Measurements from ENCODE around the gene TBC1D2B. TPM values are rescaled to one million over a fixed set of nuclear protein-coding genes. Genes with fewer than 3 reads are reported as not detected.
A peak's percentile ranks its signal among the peaks of the same experiment; 100 is the strongest.

TBC1D2B gene
- total and polyA plus RNA-seq, 8 donors: 37.6 to 64.9 (median 49.2) TPM

DNA sequence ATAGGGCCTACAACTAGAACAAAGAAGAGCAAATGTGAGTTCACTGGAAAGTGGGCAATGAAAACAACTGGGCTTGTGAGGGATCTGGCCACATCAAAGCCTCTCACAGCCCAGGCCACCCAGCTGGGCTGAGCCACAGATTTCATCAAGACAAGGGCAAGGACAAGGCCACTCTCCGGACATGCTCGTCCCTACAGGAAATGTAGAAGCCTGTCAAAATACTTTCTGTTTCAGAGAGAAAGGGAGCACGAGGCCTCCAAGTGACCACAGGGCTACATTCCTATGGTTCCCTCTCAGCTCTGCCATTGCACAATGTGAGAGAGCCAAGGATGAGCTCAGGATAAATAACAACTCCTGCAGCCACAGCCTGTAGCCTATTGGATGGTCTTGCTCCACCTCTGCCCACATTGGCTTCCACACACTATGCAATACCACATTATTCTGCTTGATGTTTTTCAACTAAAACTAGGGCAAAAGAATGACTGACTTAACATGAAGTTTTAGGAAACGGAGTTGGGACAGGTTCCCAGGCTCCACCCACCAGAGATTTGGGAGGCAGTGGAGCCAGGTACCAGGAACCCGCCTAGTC is 12.1 kb downstream of the TBC1D2B start:
- DNase-seq (peak in 3 of 4 donors; percentile 53 to 81 (median 57)), ATAC-seq (peak; percentile 71)
- no peak overlapping the region for H3K4me3 ChIP-seq
- no peaks in the 10 kb centered on the region for H3K36me3 ChIP-seq
- TF ChIP-seq CTCF (IDR thresholded peaks at IDR 0.05): no peak
- intact Hi-C loops (cut with DNase I): no loop called here
- H3K9me3 ChIP-seq: no peaks in the 10 kb centered on the region
- H3K4me1 ChIP-seq: peaks cover 72 to 98% of the 10 kb centered on the region in 2 donors
- H3K27me3 ChIP-seq: no peaks in the 10 kb centered on the region
- H3K27ac ChIP-seq: peak overlapping the region; percentile 81 to 85

- Histone ChIP-seq H3K4me1 (peaks cover 66 to 97% of the 10 kb centered on the region in 2 donors), H3K27me3 (no peaks in the 10 kb centered on the region), H3K9me3 (no peaks in the 10 kb centered on the region), H3K36me3 (no peaks in the 10 kb centered on the region), H3K27ac (peak overlapping the region; percentile 81 to 85), H3K4me3 (no peak overlapping the region)
- no peak for TF ChIP-seq CTCF (IDR thresholded peaks at IDR 0.05)
- ATAC-seq: no peak
- intact Hi-C loops (cut with DNase I): no loop called here
- peak in 2 of 4 donors; percentile 65 to 71 for DNase-seq
Observed at GRCh38 chr15:78064544-78064943, 13.0 kb downstream of the TBC1D2B start.

GRCh38 chr15:78063970-78064385 is 13.5 kb downstream of the TBC1D2B start:
- DNase-seq (peak in 2 of 4 donors; percentile 66 to 71), ATAC-seq (no peak)
- intact Hi-C loops (cut with DNase I): no loop called here
- Histone ChIP-seq H3K36me3 (no peaks in the 10 kb centered on the region), H3K27me3 (no peaks in the 10 kb centered on the region), H3K4me1 (peaks cover 61 to 97% of the 10 kb centered on the region in 2 donors), H3K27ac (peak overlapping the region; percentile 81 to 85), H3K9me3 (no peaks in the 10 kb centered on the region), H3K4me3 (no peak overlapping the region)
- no peak for TF ChIP-seq CTCF (IDR thresholded peaks at IDR 0.05)

- peaks cover 62 to 98% of the 10 kb centered on the region in 2 donors for H3K4me1 ChIP-seq
- H3K9me3 ChIP-seq: no peaks in the 10 kb centered on the region
- TF ChIP-seq CTCF (IDR thresholded peaks at IDR 0.05): no peak
- H3K36me3 ChIP-seq: no peaks in the 10 kb centered on the region
- no peak overlapping the region for H3K4me3 ChIP-seq
- intact Hi-C loops (cut with DNase I): no loop called here
- H3K27me3 ChIP-seq: no peaks in the 10 kb centered on the region
- no peak for DNase-seq
- no peak for ATAC-seq
- H3K27ac ChIP-seq: peak overlapping the region; percentile 81 to 85
Observed at GRCh38 chr15:78063217-78063616, 14.3 kb downstream of the TBC1D2B start.

- ATAC-seq: peak; percentile 51
- no peak overlapping the region for H3K4me3 ChIP-seq
- H3K27me3 ChIP-seq: no peaks in the 10 kb centered on the region
- intact Hi-C loops (cut with DNase I): no loop called here
- H3K4me1 ChIP-seq: peaks cover 60 to 99% of the 10 kb centered on the region in 2 donors
- H3K9me3 ChIP-seq: no peaks in the 10 kb centered on the region
- DNase-seq: peak in 3 of 4 donors; percentile 39 to 73 (median 48)
- peak overlapping the region; percentile 34 to 67 for H3K27ac ChIP-seq
- TF ChIP-seq CTCF (IDR thresholded peaks at IDR 0.05): no peak
- H3K36me3 ChIP-seq: no peaks in the 10 kb centered on the region
Observed at GRCh38 chr15:78061963-78062427, 15.5 kb downstream of the TBC1D2B start.

Data from left lung (tissue), 10 donors.